Chondrocyte (in vitro differentiated cells): ENCODE results near the gene CTXN1. TPM values are rescaled to one million over a fixed set of nuclear protein-coding genes. Genes with fewer than 3 reads are reported as not detected.

ENCODE experiments used
- DNase-seq: peaks from one replicate; pipeline ENCODE4 v3.0.0; 2021; ENCODE audit warnings: mixed read lengths, low spot score
- H3K27ac Mint-ChIP-seq: one replicate; pipeline ENCODE4 v1.8.0; 2021; ENCODE audit warnings: mild to moderate bottlenecking, moderate library complexity, mixed read lengths; ENCODE audit not compliant: unreplicated experiment
- H3K27me3 Mint-ChIP-seq: 2 replicates; pipeline ENCODE4 v1.8.0; 2021; ENCODE audit warnings: low read depth, mixed read lengths
- H3K36me3 Mint-ChIP-seq: 2 replicates; pipeline ENCODE4 v1.8.0; 2021; ENCODE audit warnings: low read depth, mixed read lengths
- H3K4me1 Mint-ChIP-seq: 2 replicates; pipeline ENCODE4 v1.8.0; 2021; ENCODE audit warnings: low read depth, mild to moderate bottlenecking, mixed read lengths
- H3K4me3 Mint-ChIP-seq: one replicate; pipeline ENCODE4 v1.8.0; 2021; ENCODE audit warnings: mild to moderate bottlenecking, moderate library complexity, mixed read lengths; ENCODE audit not compliant: unreplicated experiment
- H3K9me3 Mint-ChIP-seq: 2 replicates; pipeline ENCODE4 v1.8.0; 2021; ENCODE audit warnings: low read depth, mixed read lengths
- total RNA-seq: library from RNA; stranded (reverse); gene quantifications from 3 replicates; pipeline ENCODE4 v1.2.1, GENCODE V29; 2021
- TF ChIP-seq, protein P1 (sequence below): fragments of 200-600 bp; sonication (generic); IDR thresholded peaks from 2 replicates; pipeline ENCODE4 v1.5.0; 2021; ENCODE audit warnings: antibody characterized with exemption, mild to moderate bottlenecking, moderate library complexity

Gene CTXN1
- total RNA-seq, 1 donor from 2014 or later, result 36.0 TPM

DNA sequence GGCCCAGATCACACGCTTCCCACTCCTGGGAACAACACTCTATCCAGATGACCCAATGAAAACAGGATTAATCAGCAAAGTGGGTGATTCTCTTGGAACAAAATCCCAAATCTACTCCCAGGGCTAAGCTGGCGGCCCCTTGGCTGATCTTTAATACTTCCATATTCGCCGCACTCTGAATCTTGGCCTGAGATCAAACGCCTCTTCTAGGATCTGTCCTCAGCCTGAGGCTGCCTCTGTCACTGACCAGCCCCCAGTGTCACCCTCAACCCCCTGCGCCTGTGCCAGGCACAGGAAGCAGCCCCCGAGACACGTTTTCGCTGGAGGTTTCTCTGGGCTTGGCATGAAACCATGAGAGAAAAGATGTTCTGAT, 2.4 kb upstream of the CTXN1 start:
- H3K36me3 Mint-ChIP-seq, result peaks cover 2% of the 10 kb centered on the region
- no peaks in the 10 kb centered on the region for H3K9me3 Mint-ChIP-seq
- peaks cover 32% of the 10 kb centered on the region for H3K4me1 Mint-ChIP-seq
- peak overlapping the region; percentile 100 for H3K27ac Mint-ChIP-seq
- H3K4me3 Mint-ChIP-seq, result peak overlapping the region; percentile 60
- H3K27me3 Mint-ChIP-seq, result no peaks in the 10 kb centered on the region
- no peak for DNase-seq
- TF ChIP-seq, protein P1, sequence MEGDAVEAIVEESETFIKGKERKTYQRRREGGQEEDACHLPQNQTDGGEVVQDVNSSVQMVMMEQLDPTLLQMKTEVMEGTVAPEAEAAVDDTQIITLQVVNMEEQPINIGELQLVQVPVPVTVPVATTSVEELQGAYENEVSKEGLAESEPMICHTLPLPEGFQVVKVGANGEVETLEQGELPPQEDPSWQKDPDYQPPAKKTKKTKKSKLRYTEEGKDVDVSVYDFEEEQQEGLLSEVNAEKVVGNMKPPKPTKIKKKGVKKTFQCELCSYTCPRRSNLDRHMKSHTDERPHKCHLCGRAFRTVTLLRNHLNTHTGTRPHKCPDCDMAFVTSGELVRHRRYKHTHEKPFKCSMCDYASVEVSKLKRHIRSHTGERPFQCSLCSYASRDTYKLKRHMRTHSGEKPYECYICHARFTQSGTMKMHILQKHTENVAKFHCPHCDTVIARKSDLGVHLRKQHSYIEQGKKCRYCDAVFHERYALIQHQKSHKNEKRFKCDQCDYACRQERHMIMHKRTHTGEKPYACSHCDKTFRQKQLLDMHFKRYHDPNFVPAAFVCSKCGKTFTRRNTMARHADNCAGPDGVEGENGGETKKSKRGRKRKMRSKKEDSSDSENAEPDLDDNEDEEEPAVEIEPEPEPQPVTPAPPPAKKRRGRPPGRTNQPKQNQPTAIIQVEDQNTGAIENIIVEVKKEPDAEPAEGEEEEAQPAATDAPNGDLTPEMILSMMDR, result no peak

DNA sequence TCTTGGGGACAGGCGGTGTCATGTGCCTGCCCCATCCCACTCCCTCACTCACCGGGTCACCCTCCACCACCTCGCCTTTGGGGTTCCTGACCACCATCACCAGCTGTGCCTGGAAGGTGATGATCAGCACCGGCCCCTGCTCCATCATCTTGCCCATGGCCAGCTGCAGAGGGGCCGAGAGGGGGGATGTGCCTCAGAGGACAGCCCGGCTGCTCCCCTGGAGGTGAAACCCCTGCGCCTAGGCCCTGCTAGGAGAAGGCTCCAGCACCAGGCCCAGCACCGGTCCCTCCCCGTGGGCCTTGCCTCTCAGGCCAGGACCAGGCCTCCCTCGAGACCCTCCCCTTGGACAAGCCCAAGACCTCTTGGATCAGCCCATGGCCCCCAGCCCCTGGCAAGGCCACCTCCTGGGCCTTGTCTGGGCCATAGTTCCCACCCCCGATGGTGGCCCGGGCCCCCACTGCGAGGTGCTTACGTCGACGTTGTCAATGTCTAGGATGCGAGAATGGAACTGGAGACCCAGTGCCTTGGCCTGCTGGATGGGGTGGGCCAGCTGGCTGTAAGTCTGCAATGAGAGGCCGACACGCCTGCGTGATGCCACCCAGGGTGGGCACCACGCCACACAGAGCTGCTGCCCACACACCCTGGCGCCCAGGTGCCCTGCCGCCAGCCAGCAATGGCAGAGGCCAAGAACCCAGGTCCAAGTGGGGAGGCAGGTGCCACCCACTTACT, 1.8 kb upstream of the CTXN1 start:
- Mint-ChIP-seq H3K36me3 (peaks cover 2% of the 10 kb centered on the region), H3K4me3 (no peak overlapping the region), H3K4me1 (peaks cover 36% of the 10 kb centered on the region), H3K27me3 (no peaks in the 10 kb centered on the region), H3K9me3 (no peaks in the 10 kb centered on the region), H3K27ac (peak overlapping the region; percentile 100)
- DNase-seq, result peak; percentile 92
- TF ChIP-seq, protein P1, result no peak

DNA sequence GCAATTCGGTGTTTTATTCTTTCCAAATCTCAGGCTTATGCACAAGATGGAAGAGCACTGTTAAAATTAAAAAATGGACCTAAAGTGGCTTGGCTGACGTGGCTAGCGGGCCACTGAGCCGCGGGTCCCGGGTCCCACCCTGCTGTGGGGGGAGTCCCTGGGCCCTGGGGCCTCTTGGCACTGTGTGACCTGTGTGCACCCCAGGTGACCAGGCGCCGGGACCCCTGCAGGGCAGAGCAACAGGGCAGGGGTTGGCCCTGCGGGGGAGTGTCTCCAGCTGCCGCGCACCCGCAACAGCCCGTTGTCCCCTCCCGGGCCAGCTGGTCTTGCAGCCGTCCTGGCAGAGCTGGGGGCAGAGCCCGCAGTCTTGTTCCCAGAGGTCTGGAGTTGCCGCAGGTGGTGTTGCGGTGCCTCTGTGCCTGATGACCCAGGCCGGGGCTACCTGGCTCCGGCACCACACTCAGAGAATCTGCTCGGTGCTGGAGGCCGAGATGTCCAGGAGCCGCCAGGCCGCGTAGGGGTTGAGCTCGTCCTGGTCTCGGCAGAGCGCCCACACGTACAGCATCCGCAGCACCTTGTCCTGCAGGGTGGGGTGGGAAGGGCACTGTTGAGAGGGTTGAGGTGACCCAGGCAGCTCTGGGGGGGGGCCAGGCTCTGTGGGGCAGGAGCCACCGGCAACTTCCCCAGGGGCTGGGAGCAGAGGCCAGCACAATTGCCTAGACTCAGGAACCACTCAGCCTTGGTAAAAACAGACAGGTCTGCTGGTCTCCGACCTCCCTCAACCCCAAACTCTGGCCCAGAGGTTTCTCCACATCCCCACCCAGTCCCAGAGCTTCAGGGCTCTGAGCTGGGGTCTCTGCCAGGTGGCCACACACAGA, 1.0 kb upstream of the CTXN1 start:
- peak; percentile 92 for DNase-seq
- H3K27me3 Mint-ChIP-seq, result no peaks in the 10 kb centered on the region
- H3K27ac Mint-ChIP-seq, result peak overlapping the region; percentile 87
- peaks cover 2% of the 10 kb centered on the region for H3K36me3 Mint-ChIP-seq
- peaks cover 40% of the 10 kb centered on the region for H3K4me1 Mint-ChIP-seq
- TF ChIP-seq, protein P1, result no peak
- H3K9me3 Mint-ChIP-seq, result no peaks in the 10 kb centered on the region
- peak overlapping the region; percentile 77 for H3K4me3 Mint-ChIP-seq

DNA sequence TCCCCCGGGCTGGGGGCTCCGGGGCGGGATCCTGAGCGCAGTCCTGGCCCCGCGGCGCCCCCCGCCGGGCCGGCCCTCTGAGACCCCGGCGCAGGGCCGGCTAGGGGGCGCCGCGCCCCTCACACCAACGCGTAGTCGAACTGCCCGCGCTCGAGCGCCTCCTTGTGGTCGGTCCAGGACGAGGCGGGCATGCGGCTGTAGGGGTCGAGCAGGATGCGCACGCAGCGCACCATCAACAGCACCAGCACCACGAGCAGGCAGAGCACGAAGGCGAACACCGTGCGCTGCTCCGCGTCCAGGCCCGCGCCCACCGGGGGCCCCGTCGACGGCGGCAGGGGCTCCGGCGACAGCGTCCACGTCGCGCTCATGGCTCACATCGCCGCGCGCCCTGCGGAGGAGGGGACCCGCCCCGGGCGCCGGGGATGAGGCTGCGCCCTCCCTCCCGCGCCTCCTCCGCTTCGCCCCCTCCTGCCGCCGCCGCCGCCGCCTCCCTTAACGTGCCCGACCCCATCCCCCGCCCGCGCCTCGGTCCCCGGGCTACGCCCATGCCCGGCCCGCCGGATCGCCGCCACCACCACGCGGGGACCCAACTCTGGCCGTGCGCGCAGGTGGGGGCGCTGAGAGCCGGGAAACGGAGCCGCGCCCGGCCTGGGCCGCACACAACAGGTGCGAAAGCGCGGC, 624 bp downstream of the CTXN1 start:
- no peaks in the 10 kb centered on the region for H3K9me3 Mint-ChIP-seq
- H3K36me3 Mint-ChIP-seq, result no peaks in the 10 kb centered on the region
- peaks cover 52% of the 10 kb centered on the region for H3K4me1 Mint-ChIP-seq
- H3K4me3 Mint-ChIP-seq, result peak overlapping the region; percentile 75
- peak overlapping the region; percentile 89 for H3K27ac Mint-ChIP-seq
- H3K27me3 Mint-ChIP-seq, result no peaks in the 10 kb centered on the region
- peak; percentile 90 for DNase-seq
- TF ChIP-seq, protein P1, result peak; percentile 99

DNA sequence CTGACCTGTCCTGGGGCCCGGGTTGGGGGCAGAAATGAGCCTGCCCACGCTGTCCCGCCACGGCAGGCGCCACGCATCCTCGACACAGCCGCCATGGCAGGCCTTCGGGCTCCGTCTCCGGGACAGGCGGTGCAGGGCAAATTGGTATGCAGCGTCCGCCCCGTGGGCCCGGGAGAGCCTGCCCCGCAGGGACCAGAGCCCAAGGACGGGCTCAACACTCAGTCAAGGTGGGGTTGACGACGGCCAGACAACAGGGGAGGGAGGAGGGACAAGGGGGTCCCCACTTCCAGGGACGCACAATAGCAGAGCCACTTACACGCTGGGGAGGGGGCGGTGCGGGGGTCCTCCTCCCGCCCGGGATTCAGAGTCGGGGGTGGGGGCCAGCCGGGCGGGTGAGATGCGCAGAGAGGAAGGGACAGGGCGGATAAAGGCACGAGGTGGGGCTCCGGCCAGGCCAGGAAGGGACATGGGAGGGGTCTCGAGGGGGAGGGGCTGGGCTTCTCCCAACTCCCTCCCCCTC, 1.2 kb downstream of the CTXN1 start:
- Mint-ChIP-seq H3K4me1 (peaks cover 52% of the 10 kb centered on the region), H3K9me3 (no peaks in the 10 kb centered on the region), H3K27me3 (no peaks in the 10 kb centered on the region), H3K36me3 (no peaks in the 10 kb centered on the region), H3K27ac (no peak overlapping the region), H3K4me3 (peak overlapping the region; percentile 36)
- peak; percentile 86 for DNase-seq
- TF ChIP-seq, protein P1, result no peak
